IMR-90 (cell line): ENCODE measurements around the gene AKT3. TPM values are rescaled to one million over a fixed set of nuclear protein-coding genes. Genes with fewer than 3 reads are reported as not detected.

ENCODE experiments used
- ATAC-seq: fragments of 200-7000 bp; cut with Tn5 transposase; 2 replicates; pipeline ENCODE4 v1.9.1; 2020; ENCODE audit warnings: low read depth, mild to moderate bottlenecking, moderate library complexity
- BruUV-seq: library from RNA; stranded (reverse); fragments of 400-500 nt; replicated peaks from 2 replicates; lab custom pipeline; 2021; lab: Mats Ljungman, UMichigan
- CTCF ChIA-PET: fragments of 300-600 bp; formaldehyde crosslinking; extraction: SDS; loops from one replicate; lab custom pipeline; 2021; ENCODE audit warnings: antibody characterized with exemption; lab: Yijun Ruan, JAX
- POLR2A ChIA-PET: fragments of 300-600 bp; sonication (Branson Sonifier 250); formaldehyde crosslinking; loops from one replicate; lab custom pipeline; 2022; ENCODE audit warnings: antibody characterized with exemption; ENCODE audit not compliant: unreplicated experiment; lab: Charles Lee
- DNase-seq: peaks from one replicate; pipeline ENCODE4 v3.0.0; 2013
- H2AFZ ChIP-seq: replicated peaks from 2 replicates; pipeline ENCODE3; 2013; ENCODE audit warnings: low read length, mild to moderate bottlenecking; ENCODE audit not compliant: poor library complexity
- H2AK5ac ChIP-seq: 2 replicates; pipeline ENCODE4 v1.6.1; 2013; ENCODE audit warnings: low read depth, low read length, inconsistent platforms
- H2AK9ac ChIP-seq: replicated peaks from 2 replicates; pipeline ENCODE3; 2013; ENCODE audit warnings: mild to moderate bottlenecking, low read depth, low read length, moderate library complexity; ENCODE audit not compliant: poor library complexity
- H2BK120ac ChIP-seq: 2 replicates; pipeline ENCODE4 v1.6.1; 2013; ENCODE audit warnings: low read depth, low read length, inconsistent platforms
- H2BK15ac ChIP-seq: 3 replicates; pipeline ENCODE4 v1.6.1; 2013; ENCODE audit warnings: low read depth, low read length, inconsistent platforms
- H2BK20ac ChIP-seq: 2 replicates; pipeline ENCODE4 v1.6.1; 2013; ENCODE audit warnings: low read depth, mild to moderate bottlenecking, inconsistent platforms, low read length, moderate library complexity
- H2BK5ac ChIP-seq: 2 replicates; pipeline ENCODE4 v1.6.1; 2013; ENCODE audit warnings: mild to moderate bottlenecking, low read depth, low read length, inconsistent platforms; ENCODE audit not compliant: poor library complexity, severe bottlenecking
- H3K14ac ChIP-seq: replicated peaks from 2 replicates; pipeline ENCODE4 v1.6.1; 2013; ENCODE audit warnings: low read depth, low read length, inconsistent platforms
- H3K18ac ChIP-seq: 2 replicates; pipeline ENCODE4 v1.6.1; 2013; ENCODE audit warnings: low read depth, low read length, control low read depth
- H3K23ac ChIP-seq: 2 replicates; pipeline ENCODE4 v1.6.1; 2013; ENCODE audit warnings: low read depth, low read length, inconsistent platforms
- H3K27ac ChIP-seq: 2 replicates; pipeline ENCODE4 v1.5.1; 2013; ENCODE audit warnings: mild to moderate bottlenecking, control low read depth, low read length; ENCODE audit not compliant: insufficient read depth
- H3K27me3 ChIP-seq: 2 replicates; pipeline ENCODE4 v1.6.1; 2013; ENCODE audit warnings: low read length; ENCODE audit not compliant: control insufficient read depth, insufficient read depth
- H3K36me3 ChIP-seq: 2 replicates; pipeline ENCODE4 v1.6.1; 2013; ENCODE audit warnings: low read length, mixed read lengths; ENCODE audit not compliant: control insufficient read depth, insufficient read depth
- H3K4ac ChIP-seq: 2 replicates; pipeline ENCODE4 v1.6.1; 2013; ENCODE audit warnings: low read depth, low read length, inconsistent platforms
- H3K4me1 ChIP-seq: 2 replicates; pipeline ENCODE4 v1.6.1; 2013; ENCODE audit warnings: low read length, mixed read lengths; ENCODE audit not compliant: control insufficient read depth, insufficient read depth
- H3K4me2 ChIP-seq: 2 replicates; pipeline ENCODE4 v1.6.1; 2013; ENCODE audit warnings: low read depth, mild to moderate bottlenecking, control low read depth, low read length, moderate library complexity
- H3K4me3 ChIP-seq: 2 replicates; pipeline ENCODE4 v1.5.1; 2013; ENCODE audit warnings: low read depth, mild to moderate bottlenecking, control low read depth, low read length, moderate library complexity; ENCODE audit not compliant: insufficient read depth
- H3K56ac ChIP-seq: 2 replicates; pipeline ENCODE4 v1.6.1; 2013; ENCODE audit warnings: low read length, inconsistent platforms; ENCODE audit not compliant: insufficient read depth; ENCODE audit errors: extremely low read depth
- H3K79me1 ChIP-seq, 2 experiments: 2 replicates each; pipeline ENCODE4 v1.6.1; 2013; ENCODE audit warnings: low read length in 2 of 2, inconsistent platforms in 1 of 2, low read depth in 1 of 2
- H3K9ac ChIP-seq: 2 replicates; pipeline ENCODE4 v1.6.1; 2013; ENCODE audit warnings: low read depth, low read length, control low read depth
- H3K9me1 ChIP-seq: 2 replicates; pipeline ENCODE4 v1.6.1; 2013; ENCODE audit warnings: low read length, inconsistent platforms; ENCODE audit not compliant: insufficient read depth
- H3K9me3 ChIP-seq: 2 replicates; pipeline ENCODE4 v1.6.1; 2013; ENCODE audit warnings: low read length; ENCODE audit not compliant: control insufficient read depth, insufficient read depth
- H4K20me1 ChIP-seq: 2 replicates; pipeline ENCODE4 v1.6.1; 2013; ENCODE audit warnings: low read length, inconsistent platforms; ENCODE audit not compliant: insufficient read depth
- H4K5ac ChIP-seq: 2 replicates; pipeline ENCODE4 v1.6.1; 2013; ENCODE audit warnings: mild to moderate bottlenecking, low read depth, low read length, control low read depth
- H4K8ac ChIP-seq, 2 experiments: 2 replicates each; pipeline ENCODE4 v1.6.1; 2013; ENCODE audit warnings: low read depth in 2 of 2, low read length in 2 of 2, control low read depth in 1 of 2, inconsistent platforms in 1 of 2
- H4K91ac ChIP-seq: 2 replicates; pipeline ENCODE4 v1.6.1; 2013; ENCODE audit warnings: low read depth, low read length, inconsistent platforms; ENCODE audit not compliant: insufficient read depth
- BHLHE40 ChIP-seq: fragments of 150-350 bp; IDR thresholded peaks from 2 replicates; pipeline ENCODE4 v1.6.1; 2016; ENCODE audit warnings: mild to moderate bottlenecking, low read depth, low read length
- CHD1 ChIP-seq: IDR thresholded peaks from 2 replicates; pipeline ENCODE4 v1.6.1; 2012; ENCODE audit warnings: low read depth, low read length, improper control_type of control experiment
- CTCF ChIP-seq: conservative IDR thresholded peaks from 2 replicates; pipeline ENCODE4 v1.5.1; 2012; ENCODE audit warnings: mild to moderate bottlenecking, low read depth, low read length, improper control_type of control experiment
- ELK1 ChIP-seq: fragments of 150-350 bp; IDR thresholded peaks from 2 replicates; pipeline ENCODE4 v1.6.1; 2016; ENCODE audit warnings: low read depth, mild to moderate bottlenecking, low read length, moderate library complexity, borderline replicate concordance
- MAFK ChIP-seq: IDR thresholded peaks from 2 replicates; pipeline ENCODE4 v1.6.1; 2012; ENCODE audit warnings: low read depth, low read length, improper control_type of control experiment
- NFE2L2 ChIP-seq: fragments of 150-350 bp; IDR thresholded peaks from 2 replicates; pipeline ENCODE4 v1.6.1; 2016; ENCODE audit warnings: low read depth, mild to moderate bottlenecking, low read length
- POLR2A ChIP-seq: IDR thresholded peaks from 2 replicates; pipeline ENCODE4 v1.6.1; 2012; ENCODE audit warnings: mild to moderate bottlenecking, low read depth, low read length
- RAD21 ChIP-seq: IDR thresholded peaks from 2 replicates; pipeline ENCODE4 v1.6.1; 2012; ENCODE audit warnings: low read length, improper control_type of control experiment
- RCOR1 ChIP-seq: IDR thresholded peaks from 2 replicates; pipeline ENCODE4 v1.6.1; 2012; ENCODE audit warnings: mild to moderate bottlenecking, low read length, improper control_type of control experiment; ENCODE audit not compliant: insufficient replicate concordance
- RFX5 ChIP-seq: IDR thresholded peaks from 2 replicates; pipeline ENCODE4 v1.8.0; 2012; ENCODE audit warnings: low read depth, mild to moderate bottlenecking, low read length, moderate library complexity
- SMC3 ChIP-seq: fragments of 150-350 bp; IDR thresholded peaks from 2 replicates; pipeline ENCODE4 v1.6.1; 2016; ENCODE audit warnings: low read depth, mild to moderate bottlenecking, antibody characterized with exemption, low read length, moderate library complexity
- USF2 ChIP-seq: fragments of 150-350 bp; IDR thresholded peaks from 2 replicates; pipeline ENCODE4 v1.6.1; 2017; ENCODE audit warnings: mild to moderate bottlenecking, antibody characterized with exemption, low read length, low read depth
- WGBS, 2 experiments: methylation state at CpG; one replicate each; pipeline versions ENCODE4 v1.1.5 to v1.1.7; 2013; ENCODE audit warnings: missing lambda C conversion rate in 2 of 2; ENCODE audit not compliant: insufficient read length in 1 of 2; ENCODE audit errors: extremely low coverage in 2 of 2; 5-methylcytosine and 5-hydroxymethylcytosine counted together
- dilution Hi-C: fragments of 300-500 bp; cut with HindIII; formaldehyde crosslinking; loops from one replicate; pipeline ENCODE4 v1.14.3; 2018; ENCODE audit warnings: low sequenced_read_pairs; ENCODE audit not compliant: unreplicated experiment
- in situ Hi-C: fragments of 300-500 bp; cut with MboI; formaldehyde crosslinking; loops from 3 replicates; pipeline ENCODE4 v1.14.3; 2019; ENCODE audit warnings: low sequenced_read_pairs, inconsistent platforms, mixed read lengths
- intact Hi-C: fragments of 100-400 bp; cut with micrococcal nuclease; formaldehyde crosslinking; loops from 2 replicates; pipeline ENCODE4 v1.10.0; 2022
- polyA plus RNA-seq, 3 experiments: library from polyadenylated mRNA; depleted of rRNA; stranded (reverse); fragments of >200 nt; gene quantifications; 2 replicates each; pipeline ENCODE4 v1.2.3, GENCODE V29; 2012; ENCODE audit warnings: low replicate concordance in 1 of 3
- total RNA-seq: library from RNA; depleted of rRNA; stranded (reverse); fragments of >200 nt; gene quantifications from 2 replicates; pipeline ENCODE4 v1.2.3, GENCODE V29; 2012

AKT3 gene
- total and polyA plus RNA-seq, 2 of the 4 experiments (the other 2 are of a cell fraction), result 15.2 to 19.4 TPM

- peaks cover 37 to 50% of the 10 kb centered on the region in 2 experiments for H3K79me1 ChIP-seq
- intact Hi-C loops, result no loop called here
- ChIA-PET POLR2A (no interaction called here), CTCF (no interaction called here)
- dilution Hi-C loops, result no loop called here
- H3K14ac ChIP-seq, result no peak overlapping the region; the same call in 1 of the 2 replicates
- no peak overlapping the region for H3K4ac ChIP-seq
- H3K23ac ChIP-seq, result peak overlapping the region; percentile 3; the same call in 1 of the 2 replicates
- no peak overlapping the region for H3K56ac ChIP-seq
- H3K36me3 ChIP-seq, result peaks cover 10% of the 10 kb centered on the region
- H3K4me1 ChIP-seq, result peaks cover 4% of the 10 kb centered on the region; the same call in 1 of the 2 replicates
- H2BK20ac ChIP-seq, result no peak overlapping the region
- H4K20me1 ChIP-seq, result peaks cover under 1% of the 10 kb centered on the region
- no peak overlapping the region for H3K4me3 ChIP-seq
- H2BK5ac ChIP-seq, result no peak overlapping the region
- no CpG with 5 or more reads among the region's 2 CpGs for WGBS, 2 experiments
- H2AK5ac ChIP-seq, result no peak overlapping the region
- H3K27ac ChIP-seq, result no peak overlapping the region
- H4K91ac ChIP-seq, result no peak overlapping the region
- no peak overlapping the region for H3K9ac ChIP-seq
- H3K4me2 ChIP-seq, result no peak overlapping the region
- H3K9me3 ChIP-seq, result no peaks in the 10 kb centered on the region
- H2AK9ac ChIP-seq, result no peak overlapping the region
- ATAC-seq, result no peak
- H4K8ac ChIP-seq, result 0 out of 4 replicates have a peak overlapping the region, but pooled peaks of 1 of the 2 experiments have one; percentile 5
- H3K9me1 ChIP-seq, result 0 out of 2 replicates have a peak, but pooled peaks cover under 1% of the 10 kb centered on the region
- no peak overlapping the region for H2BK120ac ChIP-seq
- DNase-seq, result no peak
- H2AFZ ChIP-seq, result no peak overlapping the region
- no peak overlapping the region for H3K18ac ChIP-seq
- no peaks in the 10 kb centered on the region for H3K27me3 ChIP-seq
- no peak overlapping the region for H2BK15ac ChIP-seq
- in situ Hi-C loops, result loop anchor here (25.0 kb wide), 1 partner anchor 535 kb away; no protein-coding TSS in a partner anchor
- H4K5ac ChIP-seq, result no peak overlapping the region
- no peak for TF ChIP-seq NFE2L2
- no peak for TF ChIP-seq SMC3
- TF ChIP-seq BHLHE40, result no peak
- no peak for TF ChIP-seq RFX5
- TF ChIP-seq RAD21, result no peak
- no peak for TF ChIP-seq CHD1
- no peak for TF ChIP-seq ELK1
- no peak for TF ChIP-seq CTCF
- no peak for TF ChIP-seq MAFK
- TF ChIP-seq RCOR1, result no peak
- no peak for TF ChIP-seq USF2
- no peak for TF ChIP-seq POLR2A
- no TSS peak for BruUV-seq
These were observed 123.1 kb downstream of the AKT3 start for GRCh38 chr1:243726806-243727502.
